Hindlimb muscle (tissue), 1 donor: Measurements from ENCODE around the gene ARHGEF9. TPM values are rescaled to one million over a fixed set of nuclear protein-coding genes. Genes with fewer than 3 reads are reported as not detected.
"Not testable (repeated sequence)": the region's sequence is repeated elsewhere in the genome, so short reads cannot be mapped to it uniquely, and the experiment has no call there.

Source experiments
- DNase-seq: peaks from one replicate; pipeline ENCODE4 v3.0.0-alpha.2; 2013
- polyA plus RNA-seq: library from polyadenylated mRNA; unstranded; fragments of 120-200 nt; gene quantifications from one replicate; pipeline ENCODE4 v1.2.1, GENCODE V29; 2013; ENCODE audit not compliant: insufficient read length

The ARHGEF9 gene
- polyA plus RNA-seq, 1 donor, result 21.7 TPM

DNA sequence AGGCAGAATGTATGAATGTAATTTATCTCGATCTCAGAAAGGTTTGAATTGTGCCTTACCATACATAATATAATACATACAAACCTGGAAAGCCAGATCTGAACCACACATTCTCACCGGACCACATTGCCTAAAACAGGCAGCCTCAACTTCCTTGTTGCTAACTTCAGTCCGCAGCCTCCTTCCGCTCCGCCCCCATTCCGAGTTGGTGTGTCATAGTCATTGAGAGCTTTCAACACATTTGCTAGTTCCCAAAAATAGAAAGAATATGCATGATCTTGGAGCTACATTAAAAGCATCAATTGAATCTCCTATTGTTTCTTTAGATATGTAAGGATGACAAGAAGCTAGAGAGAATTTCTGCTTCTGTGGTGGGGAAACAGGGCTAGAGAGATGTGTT, 127.2 kb downstream of the ARHGEF9 start:
- no peak for DNase-seq

DNA sequence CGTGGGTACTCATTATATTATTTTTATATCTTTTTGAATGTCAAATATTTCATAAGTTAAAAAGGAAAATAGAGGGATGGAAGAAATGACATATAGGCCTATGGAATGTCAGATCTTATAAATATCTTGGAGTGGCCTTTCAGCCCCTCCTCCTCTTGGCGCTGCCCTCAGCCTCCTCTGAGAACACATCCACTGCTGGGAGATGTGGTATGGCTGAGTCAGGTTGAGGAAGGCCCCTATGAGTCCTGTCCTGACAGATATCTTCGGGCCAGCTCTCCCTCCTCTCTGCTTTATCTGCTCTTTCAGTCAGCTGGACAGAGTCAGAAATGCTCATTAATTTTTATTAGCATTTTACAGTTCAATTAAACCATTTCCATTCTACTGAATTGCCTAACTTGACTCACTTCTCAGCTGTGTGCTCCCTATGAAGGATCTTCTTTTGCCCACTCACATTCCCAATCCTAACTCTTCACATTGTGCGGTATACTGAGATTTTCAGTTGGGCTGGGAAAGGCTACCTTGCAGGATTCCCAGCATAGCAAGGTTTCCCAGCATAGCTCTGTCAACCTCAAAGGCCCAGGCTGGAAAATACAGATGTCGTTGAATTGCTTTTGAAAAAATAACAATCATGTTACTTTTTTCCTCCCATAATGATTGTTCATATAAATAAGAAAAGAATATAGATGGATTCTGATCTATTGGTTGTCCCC, 128.0 kb downstream of the ARHGEF9 start:
- DNase-seq, result no peak

DNA sequence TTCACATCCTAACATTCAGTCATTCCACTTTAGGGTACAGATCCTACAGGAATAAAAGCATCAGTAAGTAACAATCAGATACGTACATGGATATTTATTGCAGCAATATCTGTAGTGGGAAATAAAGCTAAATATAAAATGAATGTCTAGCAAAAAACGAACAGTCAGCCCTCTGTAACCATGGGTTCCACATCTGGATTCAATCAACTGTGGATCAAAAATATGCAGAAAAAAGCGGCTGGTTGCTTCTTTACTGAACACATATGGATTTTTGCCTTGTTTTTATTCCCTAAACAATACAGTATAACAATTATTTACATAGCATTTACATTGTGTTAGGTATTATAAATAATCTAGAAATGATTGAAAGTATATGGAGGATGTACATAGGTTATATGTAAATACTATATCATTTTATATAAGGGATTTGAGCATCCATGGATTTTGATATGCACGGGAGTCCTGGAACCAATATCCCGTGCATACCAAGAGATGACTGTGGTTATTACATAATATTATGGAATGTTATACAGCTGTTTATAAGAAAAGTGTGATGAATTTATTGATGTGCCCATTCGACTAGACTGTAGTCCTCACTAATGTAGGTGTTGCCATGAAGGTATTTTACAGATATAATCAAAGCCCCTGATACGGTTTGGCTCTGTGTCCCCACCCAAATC, 132.8 kb downstream of the ARHGEF9 start:
- peak; percentile 3 for DNase-seq

DNA sequence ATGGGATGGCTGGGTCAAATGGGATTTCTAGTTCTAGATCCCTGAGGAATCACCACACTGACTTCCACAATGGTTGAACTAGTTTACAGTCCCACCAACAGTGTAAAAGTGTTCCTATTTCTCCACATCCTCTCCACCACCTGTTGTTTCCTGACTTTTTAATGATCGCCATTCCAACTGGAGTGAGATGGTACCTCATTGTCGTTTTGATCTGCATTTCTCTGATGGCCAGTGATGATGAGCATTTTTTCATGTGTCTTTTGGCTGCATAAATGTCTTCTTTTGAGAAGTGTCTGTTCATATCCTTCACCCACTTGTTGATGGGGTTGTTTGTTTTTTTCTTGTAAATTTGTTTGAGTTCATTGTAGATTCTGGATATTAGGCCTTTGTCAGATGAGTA, 139.3 kb downstream of the ARHGEF9 start:
- not testable (repeated sequence) for DNase-seq

DNA sequence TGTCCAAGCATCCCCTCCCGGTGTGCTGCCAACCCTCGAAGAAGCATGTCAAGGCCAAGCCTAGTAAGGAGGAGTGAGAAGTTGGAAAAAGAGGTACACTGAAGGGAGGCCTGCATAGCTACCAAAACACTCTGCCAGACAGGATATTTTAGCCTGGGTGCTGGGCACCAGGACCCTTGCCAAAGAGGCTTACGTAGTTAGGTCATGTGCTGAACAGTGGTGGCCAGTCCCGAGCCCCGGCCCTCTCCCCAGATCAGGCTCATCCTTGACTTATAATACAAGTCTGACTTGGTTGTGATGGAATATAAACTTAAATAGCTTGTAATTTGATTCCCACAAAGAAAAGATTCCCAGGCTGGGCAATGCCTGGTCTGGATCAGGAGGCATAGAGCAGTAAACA, 149.3 kb downstream of the ARHGEF9 start:
- DNase-seq, result no peak

DNA sequence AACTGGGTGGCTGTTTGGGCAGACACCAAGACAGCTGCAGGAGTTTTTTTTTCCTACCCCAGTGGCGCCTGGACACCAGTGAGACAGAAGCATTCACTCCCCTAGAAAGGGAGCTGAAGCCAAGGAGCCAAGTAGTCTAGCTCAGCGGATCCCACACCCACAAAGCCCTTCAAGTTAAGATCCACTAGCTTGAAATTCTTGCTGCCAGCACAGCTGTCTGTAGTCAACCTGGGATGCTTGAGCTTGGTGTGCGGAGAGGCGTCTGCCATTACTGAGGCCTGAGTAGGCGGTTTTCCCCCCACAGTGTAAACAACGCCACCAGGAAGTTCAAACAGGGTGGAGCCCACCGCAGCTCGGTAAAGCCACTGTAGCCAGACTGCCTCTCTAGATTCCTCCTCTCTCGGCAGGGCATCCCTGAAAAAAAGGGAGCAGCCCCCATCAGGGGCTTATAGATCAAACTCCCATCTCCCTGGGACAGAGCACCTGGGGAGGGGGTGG, 171.4 kb downstream of the ARHGEF9 start:
- DNase-seq, result no peak

DNA sequence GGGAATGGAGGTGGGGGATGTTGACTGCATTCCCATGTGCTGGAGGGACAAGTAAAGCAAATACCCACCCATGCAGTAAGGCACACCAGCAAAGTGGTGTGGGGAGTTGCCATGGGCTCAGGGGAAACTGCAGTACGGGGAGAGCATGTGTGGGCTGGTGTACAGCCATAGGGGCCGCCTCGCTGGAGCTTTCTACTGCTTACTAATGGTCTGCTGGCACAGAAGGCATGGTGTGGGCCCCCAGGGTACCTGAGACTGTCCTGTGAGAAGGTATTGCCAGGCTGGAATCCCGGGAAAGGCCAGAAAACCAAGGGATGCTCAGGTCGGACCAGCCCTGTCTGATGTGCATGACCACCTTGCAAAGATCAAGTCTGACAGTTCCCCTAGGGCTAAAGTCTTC, 199.1 kb downstream of the ARHGEF9 start:
- no peak for DNase-seq
